ENCODE data around the gene TWIST2.

TWIST2 gene

GRCh38 chr2:238943338-238944067 lies 95.6 kb downstream of the TWIST2 start:
- no peak for DNase-seq

GRCh38 chr2:238945433-238946150 lies 97.7 kb downstream of the TWIST2 start:
- DNase-seq: no peak

- DNase-seq: no peak
Observed at GRCh38 chr2:238946318-238947242, 98.7 kb downstream of the TWIST2 start.

DNA sequence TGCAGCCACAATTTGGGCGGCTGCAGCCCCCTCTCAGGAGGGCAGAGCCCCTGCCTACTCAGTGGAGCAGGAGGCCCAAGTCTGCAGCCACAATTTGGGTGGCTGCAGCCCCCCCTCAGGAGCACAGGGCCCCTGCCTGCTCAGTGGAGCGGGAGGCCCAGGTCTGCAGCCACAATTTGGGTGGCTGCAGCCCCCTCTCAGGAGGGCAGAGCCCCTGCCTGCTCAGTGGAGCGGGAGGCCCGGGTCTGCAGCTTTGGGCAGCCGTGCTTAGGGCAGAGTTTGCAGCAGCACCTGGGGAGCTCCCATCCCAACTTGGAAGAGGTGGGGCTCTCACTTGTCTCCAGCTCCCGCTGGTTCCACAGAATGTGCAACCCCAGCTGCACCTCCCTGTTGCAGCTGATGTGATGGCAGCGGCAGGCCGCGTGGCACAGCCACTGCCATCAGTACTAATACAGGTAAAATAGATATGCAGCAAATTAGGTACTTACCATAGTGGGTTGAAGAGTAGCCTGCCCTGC lies 99.4 kb downstream of the TWIST2 start:
- DNase-seq: no peak

- DNase-seq: no peak
Observed at GRCh38 chr2:238947920-238948710, 100.2 kb downstream of the TWIST2 start.

GRCh38 chr2:238948765-238949641 lies 101.1 kb downstream of the TWIST2 start:
- no peak for DNase-seq

DNA sequence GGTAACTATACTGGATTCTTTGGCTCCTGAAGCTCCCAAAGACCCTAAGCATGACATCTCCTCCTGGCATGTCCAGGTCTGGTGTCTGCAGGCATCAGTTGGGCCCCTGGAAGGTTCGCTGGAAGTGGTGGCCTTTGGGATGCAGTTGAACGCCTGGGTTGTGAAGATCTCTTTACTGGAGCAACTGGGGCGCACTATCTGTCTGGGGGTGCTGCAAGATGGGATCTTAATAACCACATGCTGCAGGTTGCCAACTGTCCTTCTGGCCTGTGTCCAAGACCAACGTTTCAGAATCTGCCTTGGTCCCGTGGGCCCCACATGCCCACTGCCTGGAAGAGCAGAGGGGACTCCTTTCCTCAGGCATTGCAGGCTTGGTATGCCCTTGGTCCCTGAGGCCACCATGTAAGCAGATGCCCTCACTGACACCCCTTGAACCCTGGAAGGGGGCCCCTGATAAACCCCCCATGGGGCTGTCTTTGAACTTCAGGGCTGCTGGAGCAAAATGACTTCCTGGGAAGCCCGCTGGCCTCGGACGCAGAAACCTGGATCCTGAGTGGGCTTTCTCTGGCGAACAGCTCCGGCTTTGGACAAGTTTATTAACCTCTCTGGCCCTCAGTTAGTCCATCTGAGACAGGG lies 101.9 kb downstream of the TWIST2 start:
- no peak for DNase-seq

DNA sequence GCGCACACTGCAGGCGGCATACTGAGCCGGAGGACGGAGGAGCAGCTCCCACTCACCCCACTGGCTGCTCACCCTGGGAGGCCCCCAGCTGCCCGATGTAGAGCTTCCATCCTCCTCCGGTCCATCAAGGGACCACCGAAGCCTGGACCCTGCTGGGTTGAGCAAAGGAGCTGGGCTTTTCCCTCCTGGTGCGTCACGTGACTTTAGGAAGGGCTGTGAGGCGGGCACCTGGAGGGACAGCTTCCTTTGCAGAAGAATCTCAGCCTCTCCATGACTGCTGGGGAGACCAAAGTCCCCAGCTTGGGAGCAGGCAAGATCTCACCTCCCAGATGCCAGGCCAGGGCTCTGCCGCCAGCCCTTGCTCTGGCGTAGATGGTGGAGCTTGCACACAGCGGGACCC lies 102.7 kb downstream of the TWIST2 start:
- DNase-seq: no peak

GRCh38 chr2:238952261-238952919 lies 104.5 kb downstream of the TWIST2 start:
- no peak for DNase-seq

GRCh38 chr2:238954841-238955591 lies 107.1 kb downstream of the TWIST2 start:
- no peak for DNase-seq

DNA sequence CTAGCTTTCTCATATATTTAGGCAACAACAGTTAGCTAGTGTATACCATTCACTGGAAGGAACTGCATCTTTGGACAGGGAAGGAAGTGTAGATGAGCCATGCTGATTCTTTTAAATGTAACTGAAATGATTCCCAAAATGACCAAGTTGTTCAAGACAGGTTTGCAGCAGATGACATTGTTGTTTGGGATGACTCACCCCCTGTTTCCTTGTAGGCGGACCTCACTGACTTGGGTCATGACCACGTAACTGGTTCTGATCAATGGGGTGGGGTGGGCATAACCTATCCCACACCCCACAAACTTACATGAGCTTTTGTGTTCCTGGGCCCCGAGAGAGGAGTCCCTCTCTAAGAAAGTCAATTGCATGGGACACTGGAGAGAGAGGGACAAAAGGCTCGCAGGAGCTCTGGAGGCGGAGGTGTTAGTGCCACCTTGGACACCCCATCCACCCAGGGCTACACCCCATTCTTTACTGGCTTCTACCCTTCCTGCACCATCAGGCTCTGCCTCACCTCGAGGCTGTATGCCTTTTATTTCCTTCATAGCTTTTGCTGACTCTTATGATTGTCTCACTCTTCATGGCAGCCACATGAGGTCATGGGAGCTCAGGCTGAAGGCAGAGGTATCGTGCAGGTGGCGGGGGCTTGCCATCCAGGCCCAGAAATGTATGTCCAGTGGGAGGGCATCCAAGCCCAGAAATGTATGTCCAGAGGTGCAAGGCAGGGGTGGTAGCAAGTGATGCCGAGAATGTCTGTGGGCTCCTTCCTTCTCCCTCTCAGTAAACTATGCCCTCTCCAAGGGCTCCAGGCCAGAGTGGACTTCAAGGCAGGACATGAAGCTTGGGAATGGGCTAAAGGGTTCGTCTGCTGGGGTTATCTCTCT lies 108.0 kb downstream of the TWIST2 start:
- DNase-seq: no peak

GRCh38 chr2:238956676-238957075 lies 108.8 kb downstream of the TWIST2 start:
- DNase-seq: no peak

Data from activated gamma-delta T cell treated with Interleukin-2 at 50 U/mL for 16 hours (primary cell).